OCI-LY1 (cell line): Measurements from ENCODE around the gene RAD21L1.

Source experiments
- H2AFZ ChIP-seq: fragments of 200-600 bp; sonication (generic), shearing (Covaris generic); 2 replicates; pipeline ENCODE4 v1.6.0; 2014; ENCODE audit warnings: antibody characterized with exemption, mild to moderate bottlenecking, low read length
- H3F3A ChIP-seq: fragments of 200-600 bp; sonication (generic), shearing (Covaris generic); 2 replicates; pipeline ENCODE4 v1.6.0; 2014; ENCODE audit warnings: mild to moderate bottlenecking, antibody characterized with exemption, low read length, moderate library complexity; ENCODE audit not compliant: insufficient read depth
- H3K27ac ChIP-seq: fragments of 200-600 bp; sonication (generic); 2 replicates; pipeline ENCODE4 v1.5.1; 2014; ENCODE audit warnings: low read length, mixed run types, mild to moderate bottlenecking, low read depth; ENCODE audit not compliant: poor library complexity, severe bottlenecking
- H3K27me3 ChIP-seq: fragments of 200-600 bp; sonication (generic); 2 replicates; pipeline ENCODE4 v1.6.0; 2014; ENCODE audit warnings: antibody characterized with exemption, mild to moderate bottlenecking, low read length, moderate library complexity; ENCODE audit not compliant: insufficient read depth
- H3K36me3 ChIP-seq: fragments of 200-600 bp; sonication (generic); 2 replicates; pipeline ENCODE4 v1.6.1; 2014; ENCODE audit warnings: mild to moderate bottlenecking, antibody characterized with exemption, low read length, moderate library complexity, mixed read lengths; ENCODE audit not compliant: insufficient read depth
- H3K4me1 ChIP-seq: fragments of 200-600 bp; sonication (generic); 2 replicates; pipeline ENCODE4 v1.5.1; 2014; ENCODE audit warnings: mild to moderate bottlenecking, low read length, moderate library complexity; ENCODE audit not compliant: insufficient read depth, severe bottlenecking
- H3K4me2 ChIP-seq: fragments of 200-600 bp; sonication (generic), shearing (Covaris generic); 2 replicates; pipeline ENCODE4 v1.6.1; 2014; ENCODE audit warnings: low read length
- H3K4me3 ChIP-seq: fragments of 200-600 bp; sonication (generic); 2 replicates; pipeline ENCODE4 v1.5.1; 2014; ENCODE audit warnings: low read length, low read depth, mild to moderate bottlenecking, mixed read lengths; ENCODE audit not compliant: poor library complexity, severe bottlenecking
- H3K79me2 ChIP-seq: fragments of 200-600 bp; shearing (Covaris generic); 2 replicates; pipeline ENCODE4 v1.6.1; 2016; ENCODE audit warnings: mixed run types, low read length, mixed read lengths; ENCODE audit not compliant: insufficient read depth
- H3K9ac ChIP-seq: fragments of 200-600 bp; sonication (generic), shearing (Covaris generic); 2 replicates; pipeline ENCODE4 v1.6.1; 2014; ENCODE audit warnings: mild to moderate bottlenecking, low read length, mixed read lengths
- H3K9me2 ChIP-seq: fragments of 200-600 bp; sonication (generic), shearing (Covaris generic); 2 replicates; pipeline ENCODE4 v1.6.1; 2014; ENCODE audit warnings: low read depth, mild to moderate bottlenecking, low read length, mixed read lengths
- H3K9me3 ChIP-seq: fragments of 200-600 bp; shearing (Covaris generic); 2 replicates; pipeline ENCODE4 v1.6.1; 2014; ENCODE audit warnings: low read length, mixed read lengths
- H4K20me1 ChIP-seq: fragments of 200-600 bp; sonication (generic), shearing (Covaris generic); 2 replicates; pipeline ENCODE4 v1.6.0; 2016; ENCODE audit warnings: mild to moderate bottlenecking, low read length; ENCODE audit not compliant: insufficient read depth
- CTCF ChIP-seq: fragments of 200-600 bp; sonication (generic), shearing (Covaris generic); IDR thresholded peaks from 2 replicates; pipeline ENCODE4 v1.5.1; 2017; ENCODE audit warnings: mild to moderate bottlenecking, antibody characterized with exemption, low read length, moderate library complexity, mixed read lengths
- EZH2 ChIP-seq: fragments of 200-600 bp; sonication (generic), shearing (Covaris generic); IDR thresholded peaks from 2 replicates; pipeline ENCODE4 v1.8.0; 2017; ENCODE audit warnings: borderline replicate concordance, mixed run types, mild to moderate bottlenecking, antibody characterized with exemption, low read length, moderate library complexity, mixed read lengths

The RAD21L1 gene

GRCh38 chr20:1293641-1294379 is 68.0 kb downstream of the RAD21L1 start:
- H3K79me2 ChIP-seq, result no peaks in the 10 kb centered on the region
- H3K4me2 ChIP-seq, result no peak overlapping the region
- no peaks in the 10 kb centered on the region for H3F3A ChIP-seq
- no peaks in the 10 kb centered on the region for H3K9me2 ChIP-seq
- no peak overlapping the region for H3K9ac ChIP-seq
- H3K4me1 ChIP-seq, result no peaks in the 10 kb centered on the region
- H3K9me3 ChIP-seq, result no peaks in the 10 kb centered on the region
- H3K4me3 ChIP-seq, result no peak overlapping the region
- no peaks in the 10 kb centered on the region for H3K36me3 ChIP-seq
- no peaks in the 10 kb centered on the region for H4K20me1 ChIP-seq
- H3K27ac ChIP-seq, result no peak overlapping the region
- H2AFZ ChIP-seq, result no peak overlapping the region
- TF ChIP-seq EZH2 (no peak), CTCF (no peak)
- H3K27me3 ChIP-seq, result no peaks in the 10 kb centered on the region

- no peak overlapping the region for H2AFZ ChIP-seq
- TF ChIP-seq EZH2, result no peak
- TF ChIP-seq CTCF, result no peak
Observed at GRCh38 chr20:1294497-1294896, 68.7 kb downstream of the RAD21L1 start.

GRCh38 chr20:1295276-1295930 is 69.6 kb downstream of the RAD21L1 start:
- no peaks in the 10 kb centered on the region for H3K9me2 ChIP-seq
- H3K27ac ChIP-seq, result no peak overlapping the region
- H3K79me2 ChIP-seq, result no peaks in the 10 kb centered on the region
- H3K36me3 ChIP-seq, result no peaks in the 10 kb centered on the region
- H3F3A ChIP-seq, result no peaks in the 10 kb centered on the region
- no peaks in the 10 kb centered on the region for H3K9me3 ChIP-seq
- no peak overlapping the region for H3K4me3 ChIP-seq
- TF ChIP-seq EZH2, result no peak
- no peak for TF ChIP-seq CTCF
- no peak overlapping the region for H2AFZ ChIP-seq
- H3K4me2 ChIP-seq, result no peak overlapping the region
- no peaks in the 10 kb centered on the region for H3K27me3 ChIP-seq
- H4K20me1 ChIP-seq, result no peaks in the 10 kb centered on the region
- H3K9ac ChIP-seq, result no peak overlapping the region
- no peaks in the 10 kb centered on the region for H3K4me1 ChIP-seq

More at GRCh38 chr20:1294497-1294896, 68.7 kb downstream of the RAD21L1 start:
- H3K4me3 ChIP-seq, result no peak overlapping the region
- H3K4me1 ChIP-seq, result no peaks in the 10 kb centered on the region
- H3K9me2 ChIP-seq, result no peaks in the 10 kb centered on the region
- H3K27me3 ChIP-seq, result no peaks in the 10 kb centered on the region
- H3F3A ChIP-seq, result no peaks in the 10 kb centered on the region
- H3K9ac ChIP-seq, result no peak overlapping the region
- no peaks in the 10 kb centered on the region for H3K9me3 ChIP-seq
- H4K20me1 ChIP-seq, result no peaks in the 10 kb centered on the region
- H3K27ac ChIP-seq, result no peak overlapping the region
- H3K4me2 ChIP-seq, result no peak overlapping the region
- no peaks in the 10 kb centered on the region for H3K79me2 ChIP-seq
- H3K36me3 ChIP-seq, result no peaks in the 10 kb centered on the region
